Measurements from ENCODE around the gene INPP5A. TPM values are rescaled to one million over a fixed set of nuclear protein-coding genes. Genes with fewer than 3 reads are reported as not detected.
A peak's percentile ranks its signal among the peaks of the same experiment; 100 is the strongest.

The INPP5A gene
- total and polyA plus RNA-seq, 11 donors = 38.6 to 179 (median 102) TPM

- peaks cover 0 to 9% (median 0%) of the 10 kb centered on the region in 12 donors for H3K4me1 ChIP-seq
- H3K27ac ChIP-seq = no peak overlapping the region
- no peak overlapping the region for H3K4me3 ChIP-seq
- WGBS, 4 donors = 94 to 96% (median 95%) methylated on average over 16 to 30 of the region's 30 CpGs
- TF ChIP-seq CTCF (IDR thresholded peaks at IDR 0.05) = no peak
- TF ChIP-seq POLR2A (IDR thresholded peaks at IDR 0.05) = no peak
- ATAC-seq = no peak
- peaks cover 0 to 60% (median 13%) of the 10 kb centered on the region in 9 donors for H3K36me3 ChIP-seq
- H3K27me3 ChIP-seq = no peaks in the 10 kb centered on the region
- peaks cover 0 to 11% (median 0%) of the 10 kb centered on the region in 12 donors for H3K9me3 ChIP-seq
- no peak for DNase-seq
- intact Hi-C loops (cut with DNase I) = loop anchor here in 5 of 10 donors (5.0 to 10.0 kb wide), 4 partner anchors 129 to 466 kb away; partner anchors contain the start of gene NKX6-2 (in 3 of the 5)
Measured at GRCh38 chr10:132658546-132659205, 121.1 kb downstream of the INPP5A start.

- 77 to 92% (median 88%) methylated on average over 18 to 35 of the region's 35 CpGs for WGBS, 4 donors
Measured at GRCh38 chr10:132659206-132660091, 121.9 kb downstream of the INPP5A start.

GRCh38 chr10:132660385-132660784, 122.8 kb downstream of the INPP5A start:
- no peak overlapping the region for H3K4me3 ChIP-seq
- intact Hi-C loops (cut with DNase I) = loop anchor here in 1 of 10 donors (10.0 kb wide), 1 partner anchor 474 kb away; no protein-coding TSS in a partner anchor

More at GRCh38 chr10:132659206-132660091, 121.9 kb downstream of the INPP5A start:
- peak; percentile 69 to 90 (median 85) for DNase-seq
- H3K9me3 ChIP-seq = peaks cover 0 to 11% (median 0%) of the 10 kb centered on the region in 12 donors
- ATAC-seq = peak; percentile 92 to 96 (median 94)
- peaks cover 0 to 59% (median 13%) of the 10 kb centered on the region in 9 donors for H3K36me3 ChIP-seq
- intact Hi-C loops (cut with DNase I) = loop anchor here in 6 of 10 donors (5.0 to 10.0 kb wide), 5 partner anchors 128 to 475 kb away; partner anchors contain the start of gene NKX6-2 (in 3 of the 6)
- H3K4me1 ChIP-seq = peaks cover 0 to 9% (median 0%) of the 10 kb centered on the region in 12 donors
- H3K27ac ChIP-seq = no peak overlapping the region
- TF ChIP-seq CTCF (IDR thresholded peaks at IDR 0.05) = no peak
- TF ChIP-seq POLR2A (IDR thresholded peaks at IDR 0.05) = no peak
- H3K4me3 ChIP-seq = no peak overlapping the region
- no peaks in the 10 kb centered on the region for H3K27me3 ChIP-seq

More at GRCh38 chr10:132660385-132660784, 122.8 kb downstream of the INPP5A start:
- peaks cover 0 to 11% (median 0%) of the 10 kb centered on the region in 12 donors for H3K9me3 ChIP-seq
- ATAC-seq = no peak
- whole genome bisulfite sequencing, 4 donors = 89 to 94% (median 93%) methylated on average over 3 of the region's 3 CpGs
- no peak overlapping the region for H3K27ac ChIP-seq
- H3K4me1 ChIP-seq = peaks cover 0 to 9% (median 0%) of the 10 kb centered on the region in 12 donors
- H3K36me3 ChIP-seq = peaks cover 0 to 55% (median 13%) of the 10 kb centered on the region in 9 donors
- H3K27me3 ChIP-seq = no peaks in the 10 kb centered on the region
- TF ChIP-seq POLR2A (IDR thresholded peaks at IDR 0.05) (no peak), CTCF (IDR thresholded peaks at IDR 0.05) (no peak)
- no peak for DNase-seq
